Measurements from ENCODE around the gene CDH4.

The CDH4 gene

DNA sequence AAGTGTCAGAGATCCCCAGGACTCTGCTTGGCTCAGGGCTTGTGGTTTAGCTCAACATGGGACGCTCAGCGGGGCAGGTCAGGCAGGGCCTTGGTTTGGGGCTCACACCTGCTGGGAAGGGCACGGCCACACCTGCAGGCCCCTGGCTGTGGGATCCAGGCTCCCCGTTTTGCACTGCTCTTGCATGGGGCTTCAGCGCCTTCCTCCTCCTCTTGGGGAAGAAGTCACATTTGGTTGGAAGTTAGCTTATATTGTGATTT, 378.3 kb downstream of the CDH4 start:
- no peak overlapping the region for H3K4me3 ChIP-seq (ENCODE audit: low read depth, low read length)
- DNase-seq (ENCODE audit: low read depth, low spot score), result no peak
- in situ Hi-C loops (cut with HindIII; ENCODE audit: low sequenced_read_pairs), result no loop called here
- TF ChIP-seq, protein P1, sequence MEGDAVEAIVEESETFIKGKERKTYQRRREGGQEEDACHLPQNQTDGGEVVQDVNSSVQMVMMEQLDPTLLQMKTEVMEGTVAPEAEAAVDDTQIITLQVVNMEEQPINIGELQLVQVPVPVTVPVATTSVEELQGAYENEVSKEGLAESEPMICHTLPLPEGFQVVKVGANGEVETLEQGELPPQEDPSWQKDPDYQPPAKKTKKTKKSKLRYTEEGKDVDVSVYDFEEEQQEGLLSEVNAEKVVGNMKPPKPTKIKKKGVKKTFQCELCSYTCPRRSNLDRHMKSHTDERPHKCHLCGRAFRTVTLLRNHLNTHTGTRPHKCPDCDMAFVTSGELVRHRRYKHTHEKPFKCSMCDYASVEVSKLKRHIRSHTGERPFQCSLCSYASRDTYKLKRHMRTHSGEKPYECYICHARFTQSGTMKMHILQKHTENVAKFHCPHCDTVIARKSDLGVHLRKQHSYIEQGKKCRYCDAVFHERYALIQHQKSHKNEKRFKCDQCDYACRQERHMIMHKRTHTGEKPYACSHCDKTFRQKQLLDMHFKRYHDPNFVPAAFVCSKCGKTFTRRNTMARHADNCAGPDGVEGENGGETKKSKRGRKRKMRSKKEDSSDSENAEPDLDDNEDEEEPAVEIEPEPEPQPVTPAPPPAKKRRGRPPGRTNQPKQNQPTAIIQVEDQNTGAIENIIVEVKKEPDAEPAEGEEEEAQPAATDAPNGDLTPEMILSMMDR (IDR thresholded peaks at IDR 0.05; ENCODE audit: low read depth, low read length), result no peak

DNA sequence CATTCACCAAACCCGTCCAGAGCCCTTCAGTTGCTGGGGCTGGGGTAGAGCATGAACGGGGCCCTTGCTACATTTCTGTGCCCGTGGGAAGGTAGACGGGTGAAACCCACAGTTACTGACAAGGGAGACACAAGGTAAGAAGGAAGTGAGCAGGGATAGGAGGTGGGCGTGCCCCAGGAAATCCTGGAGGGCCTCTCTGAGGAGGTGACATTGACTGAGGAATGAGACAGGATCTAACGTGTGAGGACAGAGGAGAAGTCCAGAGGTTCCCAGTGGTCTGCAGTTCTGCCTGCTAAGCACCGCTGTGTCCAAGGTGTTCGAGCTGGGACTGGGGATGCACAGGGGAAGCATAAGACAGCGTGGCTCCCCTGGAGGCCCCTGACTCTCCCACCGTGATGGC, 378.8 kb downstream of the CDH4 start:
- no peak for DNase-seq (ENCODE audit: low read depth, low spot score)
- no peak overlapping the region for H3K4me3 ChIP-seq (ENCODE audit: low read depth, low read length)
- in situ Hi-C loops (cut with HindIII; ENCODE audit: low sequenced_read_pairs), result no loop called here
- TF ChIP-seq, protein P1 (IDR thresholded peaks at IDR 0.05; ENCODE audit: low read depth, low read length), result no peak

DNA sequence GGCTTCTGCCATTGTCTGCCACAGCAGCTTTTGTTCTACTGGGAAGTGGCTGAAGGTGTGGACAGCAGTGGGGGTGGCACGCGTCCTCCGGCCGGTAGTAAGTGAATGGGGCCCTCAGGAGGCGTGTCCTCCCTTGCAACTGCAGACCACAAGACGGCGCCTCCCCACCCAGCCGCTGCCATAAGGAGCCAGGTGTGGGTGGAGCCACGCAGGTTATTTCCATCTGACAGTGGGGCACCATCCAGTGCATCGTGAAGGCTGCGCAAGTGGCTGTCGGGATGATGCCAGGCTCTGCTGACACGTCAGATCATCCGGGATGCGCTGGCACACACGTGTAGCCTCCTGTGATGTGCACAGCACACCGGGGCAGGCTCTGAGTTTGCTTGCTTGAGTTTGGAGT, 379.7 kb downstream of the CDH4 start:
- no peak for DNase-seq (ENCODE audit: low read depth, low spot score)
- TF ChIP-seq, protein P1 (IDR thresholded peaks at IDR 0.05; ENCODE audit: low read depth, low read length), result no peak
- in situ Hi-C loops (cut with HindIII; ENCODE audit: low sequenced_read_pairs), result no loop called here
- no peak overlapping the region for H3K4me3 ChIP-seq (ENCODE audit: low read depth, low read length)

DNA sequence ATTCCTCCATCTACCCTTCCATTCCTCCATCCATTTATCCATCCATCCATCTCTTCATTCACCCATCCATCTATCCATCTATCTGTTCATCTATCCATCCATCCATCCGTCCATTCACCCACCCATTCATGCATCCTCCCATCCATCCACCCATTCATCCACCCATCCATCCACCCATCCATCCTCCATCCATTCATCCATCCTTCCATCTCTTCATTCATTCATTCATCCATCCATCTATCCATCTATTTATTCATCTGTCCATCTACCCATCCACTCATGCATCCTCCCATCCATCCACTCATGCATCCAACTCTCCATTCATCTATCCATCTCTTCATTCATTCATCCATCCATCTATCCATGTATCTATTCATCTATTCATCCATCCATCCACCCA, 380.9 kb downstream of the CDH4 start:
- H3K4me3 ChIP-seq (ENCODE audit: low read depth, low read length), result no peak overlapping the region
- in situ Hi-C loops (cut with HindIII; ENCODE audit: low sequenced_read_pairs), result no loop called here
- DNase-seq (ENCODE audit: low read depth, low spot score), result no peak
- TF ChIP-seq, protein P1 (IDR thresholded peaks at IDR 0.05; ENCODE audit: low read depth, low read length), result no peak

DNA sequence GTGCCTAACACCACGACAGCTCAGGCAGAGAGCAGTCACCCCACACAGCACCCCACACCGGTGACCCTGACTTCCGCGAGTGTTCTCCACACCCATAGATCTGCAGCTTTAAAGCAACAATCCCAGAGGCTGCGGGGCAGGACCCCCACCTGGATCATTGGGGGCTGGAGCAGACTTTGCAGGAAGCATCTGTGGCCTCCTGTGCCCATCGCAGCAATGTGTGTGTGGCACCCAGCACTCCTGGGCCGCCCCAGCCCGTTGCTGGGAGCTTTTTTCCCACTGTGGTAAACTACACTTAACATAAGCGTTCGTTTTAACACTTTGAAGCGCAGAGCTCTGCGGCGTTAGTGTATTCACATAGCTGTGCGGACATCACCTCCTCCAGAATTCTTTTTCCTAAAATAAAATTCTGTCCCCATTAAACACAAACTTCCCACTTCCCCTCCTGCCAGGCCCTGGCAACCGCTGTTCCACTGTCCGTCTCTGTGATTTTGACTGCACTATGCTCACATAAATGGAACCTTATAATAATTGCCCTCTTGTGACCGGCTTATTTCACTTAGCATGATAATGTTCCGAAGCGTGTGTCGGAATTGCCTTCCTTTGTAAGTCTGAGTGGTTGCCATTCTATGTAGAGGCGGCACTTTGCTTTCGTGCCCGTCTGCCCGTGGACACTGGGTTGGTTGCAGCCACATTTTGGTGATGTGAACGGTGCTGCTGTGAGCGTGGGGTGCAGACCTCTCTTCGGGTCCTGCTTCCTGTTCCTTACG, 382.5 kb downstream of the CDH4 start:
- TF ChIP-seq, protein P1 (IDR thresholded peaks at IDR 0.05; ENCODE audit: low read depth, low read length), result no peak
- in situ Hi-C loops (cut with HindIII; ENCODE audit: low sequenced_read_pairs), result no loop called here
- no peak overlapping the region for H3K4me3 ChIP-seq (ENCODE audit: low read depth, low read length)
- DNase-seq (ENCODE audit: low read depth, low spot score), result no peak

DNA sequence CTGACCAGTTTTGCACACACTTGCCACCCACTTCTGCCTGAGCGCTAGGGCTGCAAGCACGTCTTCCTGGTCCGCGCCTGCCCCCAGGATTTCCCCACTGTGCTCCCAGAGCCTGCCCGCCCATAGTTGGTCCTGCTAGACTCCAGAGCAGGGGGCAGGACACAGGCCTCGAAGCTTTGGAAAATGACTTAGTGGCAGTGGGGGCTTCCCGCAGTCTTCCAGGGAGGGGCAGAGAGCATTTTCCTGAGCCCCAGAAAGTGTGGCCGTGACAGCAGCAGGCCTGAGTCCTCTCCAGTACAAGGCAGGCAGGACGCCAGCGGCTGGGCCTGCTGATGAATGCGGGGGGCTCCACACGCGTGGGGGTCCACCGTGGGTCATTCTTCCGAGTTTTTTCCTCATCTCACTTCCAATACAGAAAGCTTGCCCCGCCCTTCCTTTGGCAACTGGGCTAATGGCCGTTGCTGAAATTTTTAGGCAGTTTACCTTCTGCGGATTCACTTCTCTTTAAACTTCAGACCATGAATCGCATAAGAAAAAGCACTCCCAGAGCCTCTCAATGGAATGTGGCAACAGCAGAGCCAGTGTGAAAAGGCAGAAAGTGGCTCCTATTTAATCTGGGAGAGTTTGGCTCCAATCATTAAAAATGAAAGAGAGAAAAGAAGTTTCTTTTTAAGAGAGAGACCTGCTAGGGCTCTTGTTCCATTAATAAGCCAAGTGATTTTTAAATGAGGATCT, 383.8 kb downstream of the CDH4 start:
- in situ Hi-C loops (cut with HindIII; ENCODE audit: low sequenced_read_pairs), result no loop called here
- H3K4me3 ChIP-seq (ENCODE audit: low read depth, low read length), result no peak overlapping the region
- no peak for DNase-seq (ENCODE audit: low read depth, low spot score)
- TF ChIP-seq, protein P1 (IDR thresholded peaks at IDR 0.05; ENCODE audit: low read depth, low read length), result no peak

Data from astrocyte of the spinal cord (primary cell).